Calu3 (cell line): ENCODE data around the gene PALS1. TPM values are rescaled to one million over a fixed set of nuclear protein-coding genes. Genes with fewer than 3 reads are reported as not detected.

Experiments used
- BruUV-seq: library from RNA; stranded (reverse); fragments of 400-500 nt; replicated peaks from 2 replicates; lab custom pipeline; 2021; lab: Mats Ljungman, UMichigan
- CTCF ChIA-PET: fragments of 300-600 bp; sonication (Branson Sonifier 250); formaldehyde crosslinking; loops from one replicate; lab custom pipeline; 2022; ENCODE audit warnings: antibody characterized with exemption; lab: Charles Lee
- DNase-seq: peaks from one replicate; pipeline ENCODE4 v3.0.0; 2022
- H3K27ac Mint-ChIP-seq: one replicate; pipeline ENCODE4 v1.8.0; 2022; ENCODE audit warnings: mixed read lengths; ENCODE audit not compliant: unreplicated experiment
- H3K27me3 Mint-ChIP-seq: one replicate; pipeline ENCODE4 v1.8.0; 2022; ENCODE audit warnings: mixed read lengths; ENCODE audit not compliant: unreplicated experiment
- H3K36me3 Mint-ChIP-seq: one replicate; pipeline ENCODE4 v1.8.0; 2022; ENCODE audit warnings: mild to moderate bottlenecking, moderate library complexity, mixed read lengths; ENCODE audit not compliant: insufficient read depth, unreplicated experiment
- H3K4me1 Mint-ChIP-seq: one replicate; pipeline ENCODE4 v1.8.0; 2022; ENCODE audit warnings: mild to moderate bottlenecking, low read depth, mixed read lengths; ENCODE audit not compliant: unreplicated experiment
- H3K4me3 Mint-ChIP-seq: one replicate; pipeline ENCODE4 v1.8.0; 2022; ENCODE audit warnings: mild to moderate bottlenecking, low read depth, moderate library complexity, mixed read lengths; ENCODE audit not compliant: unreplicated experiment
- H3K9me3 Mint-ChIP-seq: one replicate; pipeline ENCODE4 v1.8.0; 2022; ENCODE audit warnings: low read depth, mixed read lengths; ENCODE audit not compliant: unreplicated experiment
- intact Hi-C: fragments of 100-400 bp; cut with micrococcal nuclease; formaldehyde crosslinking; loops from one replicate; pipeline ENCODE4 v1.10.0; 2022; ENCODE audit not compliant: unreplicated experiment
- total RNA-seq: library from RNA; stranded (reverse); gene quantifications from 2 replicates; pipeline ENCODE4 v1.2.3, GENCODE V29; 2022
- TF ChIP-seq, protein P1 (sequence below): fragments of 200-600 bp; IDR thresholded peaks from one replicate; pipeline ENCODE4 v1.8.0; 2022; ENCODE audit warnings: antibody characterized with exemption; ENCODE audit not compliant: unreplicated experiment

PALS1 gene
- total RNA-seq, 1 experiment from 2014 or later = 40.4 TPM

DNA sequence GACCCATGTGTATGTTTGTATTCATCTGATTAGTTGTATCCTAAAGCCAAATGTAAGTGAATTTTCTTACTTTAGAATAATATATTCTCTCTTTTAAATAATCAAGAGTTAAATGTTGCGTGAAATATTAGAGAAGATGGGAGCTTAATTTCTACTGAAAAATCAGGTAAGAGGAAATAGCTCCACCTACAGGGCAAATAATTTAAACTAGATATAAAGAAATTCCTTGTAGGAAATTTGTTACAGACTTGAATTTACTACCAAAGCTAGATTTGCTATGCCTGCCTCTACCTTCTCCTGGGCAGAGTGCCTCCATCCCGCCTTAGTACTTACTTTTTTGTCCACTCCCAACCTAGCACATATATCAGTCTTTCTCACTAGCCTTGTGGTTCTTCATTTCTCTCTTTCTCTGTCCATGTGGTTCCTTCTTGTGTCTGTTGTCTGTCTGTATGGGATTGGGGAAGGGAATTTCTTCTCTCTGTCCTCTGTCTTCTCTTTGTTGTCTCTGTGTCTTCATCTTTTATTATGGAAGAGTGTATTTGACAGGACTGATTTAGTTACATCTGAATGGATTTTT, 44.7 kb downstream of the PALS1 start:
- no peaks in the 10 kb centered on the region for H3K4me1 Mint-ChIP-seq
- H3K36me3 Mint-ChIP-seq = peaks cover 5% of the 10 kb centered on the region
- BruUV-seq = no TSS peak
- intact Hi-C loops = loop anchor here (1.0 kb wide), 1 partner anchor 120 kb away; no protein-coding TSS in a partner anchor
- no peak overlapping the region for H3K4me3 Mint-ChIP-seq
- no peak overlapping the region for H3K27ac Mint-ChIP-seq
- TF ChIP-seq, protein P1, sequence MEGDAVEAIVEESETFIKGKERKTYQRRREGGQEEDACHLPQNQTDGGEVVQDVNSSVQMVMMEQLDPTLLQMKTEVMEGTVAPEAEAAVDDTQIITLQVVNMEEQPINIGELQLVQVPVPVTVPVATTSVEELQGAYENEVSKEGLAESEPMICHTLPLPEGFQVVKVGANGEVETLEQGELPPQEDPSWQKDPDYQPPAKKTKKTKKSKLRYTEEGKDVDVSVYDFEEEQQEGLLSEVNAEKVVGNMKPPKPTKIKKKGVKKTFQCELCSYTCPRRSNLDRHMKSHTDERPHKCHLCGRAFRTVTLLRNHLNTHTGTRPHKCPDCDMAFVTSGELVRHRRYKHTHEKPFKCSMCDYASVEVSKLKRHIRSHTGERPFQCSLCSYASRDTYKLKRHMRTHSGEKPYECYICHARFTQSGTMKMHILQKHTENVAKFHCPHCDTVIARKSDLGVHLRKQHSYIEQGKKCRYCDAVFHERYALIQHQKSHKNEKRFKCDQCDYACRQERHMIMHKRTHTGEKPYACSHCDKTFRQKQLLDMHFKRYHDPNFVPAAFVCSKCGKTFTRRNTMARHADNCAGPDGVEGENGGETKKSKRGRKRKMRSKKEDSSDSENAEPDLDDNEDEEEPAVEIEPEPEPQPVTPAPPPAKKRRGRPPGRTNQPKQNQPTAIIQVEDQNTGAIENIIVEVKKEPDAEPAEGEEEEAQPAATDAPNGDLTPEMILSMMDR = peak; percentile 47
- H3K9me3 Mint-ChIP-seq = no peaks in the 10 kb centered on the region
- H3K27me3 Mint-ChIP-seq = no peaks in the 10 kb centered on the region
- CTCF ChIA-PET = interaction anchor here (0.7 to 1.6 kb wide), 5 partner anchors 74 to 926 kb away, joined by 3 to 26 read pairs (median 6); partner anchors contain the start of genes ATP6V1D and EIF2S1
- DNase-seq = no peak

Other genes with a start within 250 kb of the PALS1 start
- gene GARIN2, start 52.0 kb upstream of the PALS1 start, total RNA-seq = 0.20 and 0.78 TPM in 2 replicates
- 45.1 and 53.3 TPM in 2 replicates for gene ATP6V1D, start 118.4 kb downstream of the PALS1 start, total RNA-seq
- gene EIF2S1, start 118.9 kb downstream of the PALS1 start, total RNA-seq = 148 and 161 TPM in 2 replicates
- 34.8 and 39.5 TPM in 2 replicates for gene PLEK2, start 170.7 kb downstream of the PALS1 start, total RNA-seq
- gene TMEM229B, start 247.3 kb downstream of the PALS1 start, total RNA-seq = 0.76 and 2.5 TPM in 2 replicates